Effector memory CD8-positive, alpha-beta T cell (primary cell): ENCODE data around the gene KHNYN.
"Not testable (repeated sequence)": the region's sequence is repeated elsewhere in the genome, so short reads cannot be mapped to it uniquely, and the experiment has no call there.

ENCODE experiments used
- ATAC-seq: fragments of 150-1000 bp; cut with Tn5 transposase; replicated peaks from 2 replicates; pipeline ENCODE4 v1.10.0; 2021; ENCODE audit warnings: mild to moderate bottlenecking, moderate library complexity
- DNase-seq, 3 experiments: peaks; one replicate each; pipeline ENCODE4 v3.0.0; 2021
- H3K27ac Mint-ChIP-seq, 2 donors: one replicate each; pipeline ENCODE4 v1.8.0; 2022; ENCODE audit warnings: mild to moderate bottlenecking in 2 of 2, mixed read lengths in 2 of 2, moderate library complexity in 2 of 2
- H3K27me3 Mint-ChIP-seq, 2 donors: one replicate each; pipeline ENCODE4 v1.8.0; 2022; ENCODE audit warnings: mixed read lengths in 2 of 2
- H3K36me3 Mint-ChIP-seq: one replicate; pipeline ENCODE4 v1.8.0; 2022; ENCODE audit warnings: mild to moderate bottlenecking, moderate library complexity, mixed read lengths; ENCODE audit not compliant: insufficient read depth
- H3K4me1 Mint-ChIP-seq, 2 donors: one replicate each; pipeline ENCODE4 v1.8.0; 2022; ENCODE audit warnings: low read depth in 2 of 2, mixed read lengths in 2 of 2
- H3K4me3 Mint-ChIP-seq, 2 donors: one replicate each; pipeline ENCODE4 v1.8.0; 2022; ENCODE audit warnings: mild to moderate bottlenecking in 2 of 2, mixed read lengths in 2 of 2, moderate library complexity in 2 of 2
- H3K9me3 Mint-ChIP-seq, 2 donors: one replicate each; pipeline ENCODE4 v1.8.0; 2022; ENCODE audit warnings: mixed read lengths in 2 of 2
- total RNA-seq, 9 experiments: gene quantifications; one replicate each; lab custom pipeline; 2026; lab: John Stamatoyannopoulos, UW

Gene KHNYN
- 202 to 422 (median 269) reads per million in 9 experiments for total RNA-seq

GRCh38 chr14:24429395-24430142, at the start of gene KHNYN, which contains the start of gene CBLN3:
KHNYN (plus strand) TSS chr14:24429954; CDS start chr14:24430731, 777 bp downstream.
CBLN3 (minus strand) TSS chr14:24429668; CDS start chr14:24429054, 614 bp downstream.
- Mint-ChIP-seq H3K36me3 (peaks cover 46% of the 10 kb centered on the region), H3K27me3 (no peaks in the 10 kb centered on the region), H3K4me3 (peak within 1 kb of the TSS; percentile 84 to 86), H3K4me1 (peaks cover 37 to 40% of the 10 kb centered on the region in 2 donors), H3K9me3 (no peaks in the 10 kb centered on the region), H3K27ac (peak within 1 kb of the TSS; percentile 97 to 99)
- ATAC-seq (peak; percentile 81), DNase-seq (peak; percentile 82 to 85 (median 82))

DNA sequence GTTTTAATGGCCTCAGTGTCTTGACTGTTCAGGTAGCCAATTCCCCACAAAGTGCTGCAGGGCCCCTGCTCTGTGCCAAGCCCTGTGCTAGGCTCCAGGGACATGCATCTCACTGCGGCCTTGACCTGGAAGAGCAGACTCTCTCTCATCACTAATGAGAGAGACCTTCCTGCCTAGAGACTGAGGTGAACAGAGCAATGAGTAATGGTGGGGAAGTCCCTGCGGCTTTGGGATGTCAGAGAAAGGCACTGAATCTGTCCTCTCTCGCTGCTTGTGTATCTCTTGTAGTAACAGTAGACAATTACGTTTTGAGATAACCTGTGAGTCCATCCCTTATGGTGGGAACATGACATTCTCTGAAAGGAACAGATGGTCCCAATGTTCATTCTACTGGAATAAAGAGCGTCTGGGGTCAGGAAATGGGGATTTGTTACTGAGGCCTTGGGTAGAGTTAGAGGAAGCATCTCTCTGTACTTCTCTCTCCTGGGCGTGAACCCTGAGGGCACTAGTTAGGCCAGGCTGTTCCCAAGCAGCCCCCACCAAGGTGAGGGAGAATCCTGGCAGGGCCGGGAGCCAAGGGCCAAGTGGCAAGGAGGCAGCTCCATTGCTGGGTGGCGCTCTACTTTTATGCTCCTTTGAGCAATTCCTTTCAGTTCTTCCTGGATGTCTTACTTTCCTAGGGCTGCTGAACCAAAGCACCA, 48.2 kb upstream of the KHNYN start:
- H3K27ac Mint-ChIP-seq: no peak overlapping the region
- DNase-seq: no peak
- H3K36me3 Mint-ChIP-seq: no peaks in the 10 kb centered on the region
- no peak overlapping the region for H3K4me3 Mint-ChIP-seq
- no peaks in the 10 kb centered on the region for H3K4me1 Mint-ChIP-seq
- H3K9me3 Mint-ChIP-seq: no peaks in the 10 kb centered on the region
- ATAC-seq: peak; percentile 14
- H3K27me3 Mint-ChIP-seq: peaks cover 16 to 24% of the 10 kb centered on the region in 2 donors

GRCh38 chr14:24382064-24382371, 47.7 kb upstream of the KHNYN start:
- H3K36me3 Mint-ChIP-seq: no peaks in the 10 kb centered on the region
- H3K9me3 Mint-ChIP-seq: no peaks in the 10 kb centered on the region
- ATAC-seq (no peak), DNase-seq (no peak)
- H3K27ac Mint-ChIP-seq: no peak overlapping the region
- no peaks in the 10 kb centered on the region for H3K4me1 Mint-ChIP-seq
- peaks cover 19 to 21% of the 10 kb centered on the region in 2 donors for H3K27me3 Mint-ChIP-seq
- no peak overlapping the region for H3K4me3 Mint-ChIP-seq

GRCh38 chr14:24384169-24384568, 45.6 kb upstream of the KHNYN start:
- Mint-ChIP-seq H3K9me3 (no peaks in the 10 kb centered on the region), H3K36me3 (no peaks in the 10 kb centered on the region), H3K4me3 (no peak overlapping the region), H3K4me1 (no peaks in the 10 kb centered on the region), H3K27me3 (peaks cover 15 to 34% of the 10 kb centered on the region in 2 donors), H3K27ac (no peak overlapping the region)
- no peak for ATAC-seq
- no peak for DNase-seq

- Mint-ChIP-seq H3K36me3 (no peaks in the 10 kb centered on the region), H3K9me3 (no peaks in the 10 kb centered on the region), H3K27ac (no peak overlapping the region), H3K4me3 (no peak overlapping the region), H3K27me3 (peaks cover 27 to 42% of the 10 kb centered on the region in 2 donors), H3K4me1 (no peaks in the 10 kb centered on the region)
- DNase-seq: no peak
- no peak for ATAC-seq
Measured at GRCh38 chr14:24385524-24385923, 44.2 kb upstream of the KHNYN start.

DNA sequence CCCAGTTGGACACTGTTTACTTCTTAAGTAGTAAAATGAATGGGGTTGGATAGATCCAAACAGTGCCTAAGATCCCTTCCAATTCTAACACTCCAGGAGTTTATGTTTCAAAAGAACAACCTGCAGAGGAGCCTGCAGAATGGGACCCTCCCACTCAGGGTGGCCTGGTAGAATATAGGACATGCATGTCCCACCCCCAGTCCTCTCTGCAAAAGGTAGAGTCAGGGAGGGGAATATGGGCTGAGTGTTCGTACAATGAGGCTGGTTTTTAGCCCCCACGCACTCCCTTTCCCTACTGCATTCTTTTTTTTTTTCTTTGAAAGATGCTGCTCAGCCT, 42.8 kb upstream of the KHNYN start:
- no peak for DNase-seq
- H3K27me3 Mint-ChIP-seq: peaks cover 41 to 53% of the 10 kb centered on the region in 2 donors
- H3K9me3 Mint-ChIP-seq: no peaks in the 10 kb centered on the region

GRCh38 chr14:24387579-24387978, 42.2 kb upstream of the KHNYN start:
- not testable (repeated sequence) for ATAC-seq, DNase-seq, H3K4me3 Mint-ChIP-seq, H3K4me1 Mint-ChIP-seq, H3K27ac Mint-ChIP-seq, H3K9me3 Mint-ChIP-seq, H3K36me3 Mint-ChIP-seq
- H3K27me3 Mint-ChIP-seq: peaks cover 41 to 58% of the 10 kb centered on the region in 2 donors

More for the DNA sequence above, 42.8 kb upstream of the KHNYN start:
- no peak overlapping the region for H3K27ac Mint-ChIP-seq
- H3K4me1 Mint-ChIP-seq: no peaks in the 10 kb centered on the region
- no peak overlapping the region for H3K4me3 Mint-ChIP-seq
- no peaks in the 10 kb centered on the region for H3K36me3 Mint-ChIP-seq
- no peak for ATAC-seq

DNA sequence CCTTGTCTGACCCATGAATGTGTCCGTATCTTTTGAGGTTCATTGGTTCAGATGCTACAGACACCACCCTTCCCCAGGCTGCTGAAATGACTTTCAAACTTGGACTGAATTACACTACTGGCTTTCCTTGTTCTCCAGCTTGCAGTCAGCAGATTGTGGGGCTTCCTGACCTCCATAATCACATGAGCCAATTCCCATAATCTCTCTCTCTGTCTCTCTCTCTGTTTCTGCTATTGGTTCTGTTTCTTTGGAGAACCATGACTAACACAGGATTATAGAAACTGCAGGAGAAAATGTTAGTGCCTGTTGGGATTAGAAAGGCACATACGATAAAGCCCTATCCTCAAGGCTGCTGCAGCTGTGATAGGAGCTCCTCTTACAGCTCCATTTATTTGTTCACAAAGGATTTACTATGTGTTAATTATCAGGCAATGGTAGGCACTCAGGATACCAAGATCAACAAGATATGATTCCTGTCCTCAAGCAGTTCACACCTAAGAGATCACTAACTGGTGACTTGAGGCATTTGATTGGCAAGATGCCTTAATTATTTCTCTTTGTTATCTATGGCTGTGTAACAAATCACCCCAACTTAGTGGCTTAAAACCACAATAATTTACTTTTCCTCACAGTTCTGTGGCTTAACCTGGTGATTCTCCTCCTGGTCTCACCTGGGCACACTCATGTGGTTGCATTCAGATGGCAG, 41.1 kb upstream of the KHNYN start:
- Mint-ChIP-seq H3K4me1 (no peaks in the 10 kb centered on the region), H3K27me3 (peaks cover 38 to 60% of the 10 kb centered on the region in 2 donors), H3K4me3 (no peak overlapping the region), H3K36me3 (no peaks in the 10 kb centered on the region), H3K9me3 (no peaks in the 10 kb centered on the region), H3K27ac (no peak overlapping the region)
- ATAC-seq: no peak
- no peak for DNase-seq

GRCh38 chr14:24389226-24389848, 40.4 kb upstream of the KHNYN start:
- H3K4me3 Mint-ChIP-seq: no peak overlapping the region

GRCh38 chr14:24390701-24391468, 38.9 kb upstream of the KHNYN start:
- H3K9me3 Mint-ChIP-seq: no peaks in the 10 kb centered on the region
- no peak overlapping the region for H3K4me3 Mint-ChIP-seq
- no peak overlapping the region for H3K27ac Mint-ChIP-seq
- H3K27me3 Mint-ChIP-seq: peaks cover 29 to 45% of the 10 kb centered on the region in 2 donors
- no peaks in the 10 kb centered on the region for H3K36me3 Mint-ChIP-seq
- DNase-seq (no peak), ATAC-seq (no peak)
- no peaks in the 10 kb centered on the region for H3K4me1 Mint-ChIP-seq

More at GRCh38 chr14:24389226-24389848, 40.4 kb upstream of the KHNYN start:
- Mint-ChIP-seq H3K27ac (no peak overlapping the region), H3K36me3 (no peaks in the 10 kb centered on the region), H3K4me1 (no peaks in the 10 kb centered on the region), H3K9me3 (no peaks in the 10 kb centered on the region), H3K27me3 (peaks cover 31 to 54% of the 10 kb centered on the region in 2 donors)
- ATAC-seq (no peak), DNase-seq (no peak)

DNA sequence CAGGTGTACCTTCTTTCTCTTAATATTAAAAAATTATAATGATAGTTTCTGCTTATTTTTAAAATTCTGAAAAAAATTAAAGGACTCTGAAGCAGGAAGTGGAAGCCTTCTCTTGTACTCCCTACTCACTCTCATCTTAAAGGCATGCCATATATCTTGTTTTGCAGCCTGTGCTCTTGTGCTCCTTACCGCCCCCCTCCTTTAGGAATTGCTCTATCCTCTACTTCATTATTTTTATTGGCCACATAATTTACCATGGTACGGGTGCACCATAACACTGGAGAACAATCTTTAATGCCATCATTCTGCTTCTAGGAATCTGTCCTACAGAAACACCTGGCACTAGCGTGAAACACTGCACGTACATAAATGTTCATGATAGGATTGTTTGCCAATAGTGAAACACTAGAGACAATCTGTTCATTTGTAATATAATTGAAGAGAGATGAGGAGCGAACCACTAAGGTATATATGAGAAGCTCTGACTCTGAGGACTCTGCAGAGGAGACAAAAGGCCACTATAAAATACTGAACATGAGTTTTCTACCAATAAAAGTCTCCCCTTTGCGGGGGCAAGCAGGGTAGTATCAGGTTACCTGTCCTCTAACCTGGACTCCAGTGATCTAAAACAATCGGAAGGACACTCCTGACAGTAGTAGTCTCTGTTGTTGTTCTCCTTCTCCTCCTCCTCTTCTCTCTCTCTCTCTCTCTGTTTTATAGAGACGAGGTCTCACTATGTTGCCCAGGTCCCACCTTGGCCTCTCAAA, 37.2 kb upstream of the KHNYN start:
- H3K27me3 Mint-ChIP-seq: peaks cover 29 to 39% of the 10 kb centered on the region in 2 donors
- H3K9me3 Mint-ChIP-seq: no peaks in the 10 kb centered on the region
- H3K27ac Mint-ChIP-seq: no peak overlapping the region
- H3K4me3 Mint-ChIP-seq: no peak overlapping the region
- DNase-seq (no peak), ATAC-seq (no peak)
- no peaks in the 10 kb centered on the region for H3K36me3 Mint-ChIP-seq
- no peaks in the 10 kb centered on the region for H3K4me1 Mint-ChIP-seq

- H3K36me3 Mint-ChIP-seq: no peaks in the 10 kb centered on the region
- H3K27ac Mint-ChIP-seq: no peak overlapping the region
- no peaks in the 10 kb centered on the region for H3K9me3 Mint-ChIP-seq
Measured at GRCh38 chr14:24394275-24394674, 35.5 kb upstream of the KHNYN start.

More at GRCh38 chr14:24394275-24394674, 35.5 kb upstream of the KHNYN start:
- DNase-seq (no peak), ATAC-seq (no peak)
- Mint-ChIP-seq H3K27me3 (peaks cover 25 to 26% of the 10 kb centered on the region in 2 donors), H3K4me1 (peaks cover 0 to 2% of the 10 kb centered on the region in 2 donors), H3K4me3 (no peak overlapping the region)
